HCEC 1CT (cell line): ENCODE data around the gene ST7.
"Not testable (repeated sequence)": the region's sequence is repeated elsewhere in the genome, so short reads cannot be mapped to it uniquely, and the experiment has no call there.

Experiments used
- DNase-seq: peaks from one replicate; pipeline ENCODE4 v3.0.0-alpha.2; 2017

Gene ST7

GRCh38 chr7:117011419-117012260, 58.3 kb downstream of the ST7 start:
- DNase-seq = no peak

GRCh38 chr7:117012284-117012683, 59.0 kb downstream of the ST7 start:
- no peak for DNase-seq

- peak; percentile 56 for DNase-seq
These were observed 59.4 kb downstream of the ST7 start for GRCh38 chr7:117012696-117013095.

GRCh38 chr7:117014099-117014656, 60.9 kb downstream of the ST7 start:
- DNase-seq = no peak

- peak; percentile 50 for DNase-seq
These were observed 61.4 kb downstream of the ST7 start for GRCh38 chr7:117014673-117015133.

- no peak for DNase-seq
These were observed 62.2 kb downstream of the ST7 start for GRCh38 chr7:117015258-117016184.

GRCh38 chr7:117017017-117017451, 63.7 kb downstream of the ST7 start:
- no peak for DNase-seq

- DNase-seq = no peak
These were observed 64.5 kb downstream of the ST7 start for GRCh38 chr7:117017702-117018266.

- no peak for DNase-seq
These were observed 65.4 kb downstream of the ST7 start for GRCh38 chr7:117018713-117019112.

- DNase-seq = no peak
These were observed 66.0 kb downstream of the ST7 start for GRCh38 chr7:117019287-117019686.

- peak; percentile 82 for DNase-seq
These were observed 66.7 kb downstream of the ST7 start for GRCh38 chr7:117019786-117020590.

- DNase-seq = no peak
These were observed 67.3 kb downstream of the ST7 start for GRCh38 chr7:117020591-117020973.

- no peak for DNase-seq
These were observed 68.1 kb downstream of the ST7 start for GRCh38 chr7:117021366-117021765.

- no peak for DNase-seq
These were observed 68.7 kb downstream of the ST7 start for GRCh38 chr7:117021986-117022385.

- DNase-seq = no peak
These were observed 70.1 kb downstream of the ST7 start for GRCh38 chr7:117023325-117023854.

- DNase-seq = no peak
These were observed 71.5 kb downstream of the ST7 start for GRCh38 chr7:117024811-117025210.

GRCh38 chr7:117025891-117026290, 72.6 kb downstream of the ST7 start:
- peak; percentile 56 for DNase-seq

GRCh38 chr7:117030346-117030745, 77.0 kb downstream of the ST7 start:
- not testable (repeated sequence) for DNase-seq

- DNase-seq = not testable (repeated sequence)
These were observed 77.5 kb downstream of the ST7 start for GRCh38 chr7:117030793-117031192.

GRCh38 chr7:117032810-117033209, 79.5 kb downstream of the ST7 start:
- no peak for DNase-seq

- DNase-seq = peak; percentile 41
These were observed 81.7 kb downstream of the ST7 start for GRCh38 chr7:117034851-117035464.
